Fibroblast of mammary gland (primary cell): ENCODE results near the gene MAGI2.

ENCODE experiments used
- DNase-seq: peaks from one replicate; pipeline ENCODE4 v3.0.0-alpha.2; 2010; ENCODE audit warnings: low read depth
- H3K4me3 ChIP-seq: 2 replicates; pipeline ENCODE4 v1.5.1; 2011; ENCODE audit warnings: low read depth, mild to moderate bottlenecking, low read length, moderate library complexity; ENCODE audit not compliant: control insufficient read depth
- TF ChIP-seq, protein P1 (sequence below): conservative IDR thresholded peaks from 2 replicates; pipeline ENCODE4 v1.5.1; 2011; ENCODE audit warnings: low read depth, low read length, inconsistent platforms; ENCODE audit not compliant: control insufficient read depth, insufficient read depth

MAGI2 gene

DNA sequence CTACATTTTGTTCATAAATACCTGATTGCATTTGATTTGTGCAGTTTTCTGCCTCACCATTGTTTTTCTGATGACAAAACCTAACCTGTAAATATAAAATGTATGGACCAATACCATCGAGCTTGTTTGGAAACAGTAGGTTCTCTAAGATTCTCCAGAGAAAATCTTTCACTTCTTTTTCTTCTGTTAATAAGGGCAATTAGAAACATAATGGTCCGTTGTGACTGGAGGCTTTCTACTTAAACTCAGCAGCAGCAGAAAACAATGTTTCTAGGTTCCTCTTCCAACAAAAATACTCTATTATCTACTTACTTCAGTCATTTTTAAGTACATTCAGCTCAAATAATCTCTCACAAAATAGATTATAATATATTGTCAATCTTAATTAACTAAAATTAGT lies 1053.4 kb downstream of the MAGI2 start:
- TF ChIP-seq, protein P1, sequence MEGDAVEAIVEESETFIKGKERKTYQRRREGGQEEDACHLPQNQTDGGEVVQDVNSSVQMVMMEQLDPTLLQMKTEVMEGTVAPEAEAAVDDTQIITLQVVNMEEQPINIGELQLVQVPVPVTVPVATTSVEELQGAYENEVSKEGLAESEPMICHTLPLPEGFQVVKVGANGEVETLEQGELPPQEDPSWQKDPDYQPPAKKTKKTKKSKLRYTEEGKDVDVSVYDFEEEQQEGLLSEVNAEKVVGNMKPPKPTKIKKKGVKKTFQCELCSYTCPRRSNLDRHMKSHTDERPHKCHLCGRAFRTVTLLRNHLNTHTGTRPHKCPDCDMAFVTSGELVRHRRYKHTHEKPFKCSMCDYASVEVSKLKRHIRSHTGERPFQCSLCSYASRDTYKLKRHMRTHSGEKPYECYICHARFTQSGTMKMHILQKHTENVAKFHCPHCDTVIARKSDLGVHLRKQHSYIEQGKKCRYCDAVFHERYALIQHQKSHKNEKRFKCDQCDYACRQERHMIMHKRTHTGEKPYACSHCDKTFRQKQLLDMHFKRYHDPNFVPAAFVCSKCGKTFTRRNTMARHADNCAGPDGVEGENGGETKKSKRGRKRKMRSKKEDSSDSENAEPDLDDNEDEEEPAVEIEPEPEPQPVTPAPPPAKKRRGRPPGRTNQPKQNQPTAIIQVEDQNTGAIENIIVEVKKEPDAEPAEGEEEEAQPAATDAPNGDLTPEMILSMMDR: no peak
- H3K4me3 ChIP-seq: no peak overlapping the region
- no peak for DNase-seq

DNA sequence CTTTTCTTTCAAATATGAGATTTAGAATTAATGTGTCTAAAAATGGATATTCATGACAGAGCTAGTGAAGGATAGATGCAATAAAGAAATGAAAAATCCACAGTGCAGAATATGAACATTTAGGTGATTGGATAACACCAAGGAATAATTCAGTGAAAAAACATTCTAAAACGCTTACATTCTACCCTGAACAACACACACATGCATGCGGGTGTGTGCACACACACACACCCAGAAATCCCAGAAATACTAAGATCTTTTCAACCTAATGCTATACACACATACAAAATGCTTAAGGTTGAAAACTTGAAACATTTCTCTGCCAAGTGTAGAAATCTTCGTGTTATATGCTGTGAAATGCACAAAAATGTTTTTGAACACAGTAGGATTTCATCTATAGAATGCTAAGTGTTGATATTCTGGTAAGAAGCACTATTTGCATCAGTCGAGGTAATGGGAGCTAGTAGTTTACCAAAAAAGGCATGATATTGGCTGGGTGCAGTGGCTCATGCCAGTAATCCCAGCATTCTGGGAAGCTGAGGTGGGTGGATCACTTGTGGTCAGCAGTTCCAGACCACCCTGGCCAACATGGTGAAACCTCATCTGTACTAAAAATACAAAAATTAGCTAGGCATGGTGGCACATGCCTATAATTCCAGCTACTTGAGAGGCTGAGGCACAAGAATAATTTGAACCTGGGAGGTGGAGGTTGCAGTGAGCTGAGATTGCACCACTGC lies 1054.3 kb downstream of the MAGI2 start:
- TF ChIP-seq, protein P1: no peak
- no peak for DNase-seq
- H3K4me3 ChIP-seq: no peak overlapping the region

DNA sequence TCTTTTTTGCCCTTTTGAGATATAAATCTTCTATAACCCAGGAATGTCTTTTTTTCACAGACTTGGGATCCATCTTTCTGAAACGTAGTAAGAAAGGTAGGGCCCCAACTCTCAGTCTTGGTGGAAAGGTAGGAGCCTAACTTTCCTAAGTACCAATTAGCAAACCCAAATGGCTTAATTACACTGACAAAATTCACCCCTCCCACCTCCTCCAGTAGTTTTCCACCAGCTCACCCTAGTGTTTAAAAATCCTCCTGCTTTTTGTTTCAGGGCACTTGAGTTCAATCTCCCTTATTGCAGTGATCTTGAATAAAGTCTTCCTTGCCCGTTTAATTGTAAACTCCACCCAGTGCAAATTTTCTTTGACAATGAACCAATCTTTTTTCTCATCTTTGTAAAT lies 1054.9 kb downstream of the MAGI2 start:
- H3K4me3 ChIP-seq: no peak overlapping the region

DNA sequence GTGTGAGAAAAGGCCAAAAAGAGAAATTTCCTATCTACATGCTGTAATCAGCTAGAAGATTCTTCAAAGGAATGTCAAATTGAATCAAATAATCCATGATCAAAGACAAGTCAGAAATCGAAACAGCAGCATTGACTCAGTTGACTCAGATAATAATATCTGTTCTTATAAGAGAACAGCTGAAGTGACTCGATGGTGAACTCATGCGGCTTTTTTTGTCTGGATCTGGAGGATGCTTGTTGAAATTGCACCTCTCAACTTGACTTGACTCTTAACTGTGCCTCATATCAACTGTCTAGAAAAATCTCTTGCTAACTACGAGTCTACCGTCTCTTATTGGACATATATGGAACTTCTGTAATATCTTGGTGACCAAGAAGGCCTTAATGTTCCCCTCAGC lies 1055.4 kb downstream of the MAGI2 start:
- TF ChIP-seq, protein P1: no peak
- no peak for DNase-seq
- H3K4me3 ChIP-seq: no peak overlapping the region

More for the DNA sequence above, 1054.9 kb downstream of the MAGI2 start:
- TF ChIP-seq, protein P1: no peak
- DNase-seq: no peak

DNA sequence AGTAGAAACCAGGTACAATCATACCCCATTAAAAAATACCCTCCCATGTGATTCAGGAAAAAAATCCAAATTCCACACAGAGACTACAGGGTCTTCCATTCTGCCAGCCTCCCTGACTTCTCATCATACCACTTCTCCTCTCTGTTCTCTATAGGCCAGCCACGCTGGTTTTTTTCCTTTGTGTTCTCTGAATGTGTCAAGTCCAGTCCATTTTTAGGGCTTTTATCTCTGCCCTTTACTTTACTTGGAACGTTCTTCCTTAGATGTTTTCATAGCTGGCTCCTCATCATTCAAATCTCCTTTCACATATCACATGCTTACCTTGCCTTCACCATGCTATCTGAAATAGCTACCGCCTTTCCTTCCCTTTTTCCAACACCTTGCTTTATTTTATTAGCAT lies 1057.3 kb downstream of the MAGI2 start:
- no peak overlapping the region for H3K4me3 ChIP-seq
- TF ChIP-seq, protein P1: no peak
- no peak for DNase-seq

DNA sequence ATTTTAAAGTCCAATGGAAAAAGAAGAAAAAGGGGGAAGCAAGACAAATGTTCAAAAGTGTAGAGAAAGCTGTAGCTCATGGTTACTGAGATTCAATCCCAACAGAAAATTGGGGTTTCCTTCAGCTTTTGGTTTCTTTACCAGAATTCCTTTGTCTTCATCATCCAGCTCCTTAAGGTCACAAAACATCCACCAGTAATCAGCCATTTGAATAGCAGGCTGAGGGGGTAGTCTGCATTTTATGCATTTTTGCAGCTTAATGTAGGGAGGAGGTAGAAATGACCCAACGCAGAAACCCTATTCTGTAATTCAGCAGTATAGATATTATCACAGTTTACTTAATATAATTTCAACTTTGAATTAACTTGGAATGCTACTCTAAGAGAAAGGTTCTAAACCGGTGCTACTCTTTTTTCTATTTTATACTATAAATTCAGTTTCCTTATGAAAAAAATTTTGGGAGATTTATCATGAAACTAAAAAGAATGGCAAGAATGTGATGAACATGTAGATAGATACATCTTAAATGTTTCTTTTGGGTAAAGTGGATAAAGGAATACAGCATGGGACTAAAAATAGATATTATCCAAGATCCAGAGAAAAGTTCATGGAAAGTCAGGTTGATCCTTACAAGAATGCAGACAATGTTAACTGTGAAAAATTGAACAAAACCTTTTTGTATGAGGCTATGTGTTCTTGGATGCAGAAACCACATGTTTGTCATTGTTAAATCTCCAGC lies 1058.0 kb downstream of the MAGI2 start:
- no peak for DNase-seq
- H3K4me3 ChIP-seq: no peak overlapping the region
- TF ChIP-seq, protein P1: no peak
